GM18519 (cell line): ENCODE data around the gene PDE4D.
"Not testable (repeated sequence)": the region's sequence is repeated elsewhere in the genome, so short reads cannot be mapped to it uniquely, and the experiment has no call there.

Source experiments
- ATAC-seq: cut with Tn5 transposase; IDR thresholded peaks from one replicate; pipeline ENCODE4 v1.9.1; 2021; ENCODE audit warnings: mild to moderate bottlenecking, moderate library complexity; ENCODE audit not compliant: unreplicated experiment, low FRiP score

Gene PDE4D

DNA sequence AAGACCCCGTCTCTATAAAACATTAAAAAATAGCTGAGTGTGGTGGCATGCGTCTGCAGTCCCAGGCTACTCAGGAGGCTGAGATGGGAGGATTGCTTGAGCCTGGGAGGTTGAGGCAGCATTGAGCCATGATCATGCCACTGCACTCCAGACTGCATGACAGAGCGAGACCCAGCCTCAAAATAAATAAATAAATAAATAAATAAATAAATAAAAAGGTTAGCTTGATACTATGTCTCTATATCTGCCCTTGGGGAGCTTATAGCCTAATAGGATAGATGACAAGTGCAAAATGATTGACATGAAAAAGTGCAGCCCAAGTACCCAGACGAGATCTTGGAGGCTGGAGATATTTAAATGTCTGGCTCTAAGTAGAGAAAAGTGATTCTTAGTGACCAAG lies 122.6 kb downstream of the PDE4D start:
- ATAC-seq = no peak

DNA sequence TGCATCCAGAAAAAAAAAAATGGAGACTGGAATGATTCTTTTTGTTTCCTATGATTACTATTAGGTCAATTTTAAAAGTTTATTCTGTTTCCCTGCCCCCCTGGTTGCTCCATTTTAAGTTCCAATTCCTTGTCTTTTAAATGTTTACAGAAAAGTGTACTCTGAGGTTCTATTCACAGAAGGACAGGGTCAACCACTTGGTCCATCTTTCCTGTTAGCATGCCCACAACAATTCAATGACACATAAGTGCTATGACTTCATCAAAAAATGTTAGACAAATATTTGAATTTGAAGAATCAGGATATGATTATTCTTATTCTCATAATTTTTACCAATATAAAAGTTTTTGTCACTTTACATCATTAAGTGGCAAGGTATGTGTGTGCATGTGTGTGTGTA lies 123.7 kb downstream of the PDE4D start:
- no peak for ATAC-seq

DNA sequence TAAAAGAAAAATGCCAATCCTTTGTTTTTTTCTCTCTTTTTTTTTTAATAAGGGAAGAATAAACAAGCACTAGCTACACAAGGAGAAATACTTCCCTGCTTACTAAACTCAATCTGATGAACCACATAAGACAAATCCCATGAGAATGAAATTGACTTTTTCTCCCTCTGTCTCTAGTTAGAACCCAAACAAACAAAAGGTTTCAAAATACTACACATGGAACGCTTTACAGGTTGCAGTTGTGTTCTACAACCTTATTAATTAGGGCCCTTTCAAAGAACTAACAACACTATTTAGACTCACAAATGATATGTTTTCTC lies 124.5 kb downstream of the PDE4D start:
- ATAC-seq = no peak

DNA sequence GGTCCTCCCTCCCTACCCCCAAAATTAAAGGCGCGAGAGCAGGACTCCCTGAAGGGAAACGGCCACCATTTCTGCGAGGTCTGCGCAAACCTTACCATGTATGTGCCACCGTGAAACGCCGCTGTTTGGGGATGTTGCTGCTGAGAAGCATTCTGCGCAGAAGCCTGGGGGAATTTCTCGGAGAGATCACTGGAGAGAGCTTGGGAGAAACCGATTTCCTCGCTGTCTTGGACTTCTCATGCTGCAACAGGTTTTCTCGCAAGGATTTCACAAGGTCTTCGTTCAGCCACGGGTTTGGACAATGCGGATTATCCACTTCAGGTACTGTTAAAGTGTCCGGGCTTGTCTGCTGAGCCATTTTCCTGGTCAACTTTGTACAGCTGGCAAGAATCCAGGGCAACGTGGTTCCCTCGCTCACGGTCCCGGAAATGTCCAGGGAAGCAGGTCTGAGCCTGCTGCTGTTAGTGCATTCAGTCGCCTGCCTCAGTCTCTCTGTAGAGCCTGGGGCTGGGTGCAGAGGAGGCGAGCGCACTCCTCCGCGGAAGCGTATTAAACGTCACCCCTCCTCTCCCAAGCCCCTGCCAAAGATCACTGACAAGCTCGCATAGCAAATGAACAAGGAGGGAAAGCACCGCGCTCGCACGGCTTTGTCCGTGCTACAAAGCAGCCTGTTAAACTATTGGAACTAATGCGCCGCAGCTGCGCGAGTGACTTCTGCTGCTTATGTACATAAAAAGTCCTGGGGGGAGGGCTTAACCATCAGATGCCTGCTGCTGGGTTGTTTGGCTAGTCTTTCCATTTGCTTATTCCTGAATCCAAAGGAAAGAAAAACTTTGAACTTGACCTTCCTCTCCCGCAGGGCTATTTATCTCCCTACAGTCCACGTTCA lies 125.1 kb downstream of the PDE4D start:
- ATAC-seq = no peak

DNA sequence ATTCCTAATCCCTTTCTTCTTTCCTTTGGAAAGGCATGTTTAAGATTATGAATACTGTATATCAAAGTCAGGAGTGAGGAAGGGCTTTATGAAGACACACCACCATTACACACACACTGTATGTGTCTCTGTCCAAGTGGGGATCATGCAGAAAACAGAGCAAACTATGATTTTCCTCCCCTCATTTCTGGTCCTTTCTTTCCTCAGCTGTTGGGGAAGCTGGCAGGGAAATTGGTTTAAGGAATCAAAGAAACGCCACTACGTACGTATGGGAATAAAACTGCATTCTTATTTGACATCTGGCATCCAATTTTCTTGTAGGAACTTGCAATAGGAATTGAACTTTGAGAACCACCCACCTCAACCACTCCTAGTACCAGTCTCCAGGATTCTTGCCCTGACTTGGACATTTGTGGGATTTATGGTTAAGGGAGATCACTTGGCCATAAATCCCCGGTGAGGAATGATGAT lies 125.8 kb downstream of the PDE4D start:
- no peak for ATAC-seq

DNA sequence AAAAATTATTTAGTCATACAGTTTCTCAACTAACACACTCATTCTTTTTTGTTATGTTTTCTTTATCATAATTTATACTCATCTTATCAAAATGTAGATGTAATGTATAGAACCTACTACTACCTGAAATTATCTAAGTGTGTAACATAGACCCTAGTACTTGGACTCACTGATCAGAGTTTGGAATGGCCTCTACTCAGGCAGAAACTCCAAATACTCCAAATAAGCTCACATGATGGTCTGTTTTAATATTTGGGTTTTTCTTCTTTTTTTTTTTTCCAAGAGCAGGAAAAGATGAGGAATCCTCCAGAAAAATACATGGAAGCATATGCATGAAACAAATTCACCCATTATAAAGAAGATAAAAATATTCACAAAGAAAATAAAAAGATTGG lies 126.3 kb downstream of the PDE4D start:
- ATAC-seq = no peak

DNA sequence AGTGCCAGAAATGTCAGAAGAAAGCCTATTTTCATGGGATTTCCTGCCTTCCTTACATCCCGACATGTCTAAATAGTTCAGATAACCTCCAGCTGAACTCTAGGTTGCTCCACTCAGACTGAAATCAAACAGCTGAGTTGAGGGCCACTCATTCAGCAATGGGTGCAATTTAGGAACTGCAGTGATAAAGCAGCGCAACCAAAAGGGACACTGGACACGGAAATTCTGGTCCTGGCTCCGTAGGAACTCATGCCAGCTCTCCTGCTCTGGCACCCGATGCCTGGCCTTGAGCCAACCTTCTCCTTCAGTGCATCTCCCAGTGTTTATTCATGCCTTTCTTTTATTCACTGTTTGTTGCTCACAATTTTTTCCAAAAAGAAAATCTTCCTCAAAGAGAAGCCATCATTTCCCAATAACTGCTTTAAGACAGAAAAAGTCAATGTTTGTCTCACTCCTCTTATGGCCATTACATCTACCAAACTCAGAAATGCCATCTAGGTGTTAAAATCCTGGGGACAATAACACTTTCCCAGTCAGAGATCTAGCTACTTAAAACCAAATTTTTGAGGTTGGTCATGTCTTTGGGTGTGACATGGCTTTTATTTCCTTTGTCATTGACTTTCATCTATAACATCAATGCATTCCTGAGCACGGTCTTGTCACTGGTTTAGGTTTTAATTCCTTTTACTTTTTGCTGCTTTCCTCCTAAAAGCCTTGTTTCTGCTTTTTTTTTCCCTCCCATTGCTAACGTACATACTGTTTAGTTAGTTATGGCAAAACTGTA lies 126.9 kb downstream of the PDE4D start:
- no peak for ATAC-seq

DNA sequence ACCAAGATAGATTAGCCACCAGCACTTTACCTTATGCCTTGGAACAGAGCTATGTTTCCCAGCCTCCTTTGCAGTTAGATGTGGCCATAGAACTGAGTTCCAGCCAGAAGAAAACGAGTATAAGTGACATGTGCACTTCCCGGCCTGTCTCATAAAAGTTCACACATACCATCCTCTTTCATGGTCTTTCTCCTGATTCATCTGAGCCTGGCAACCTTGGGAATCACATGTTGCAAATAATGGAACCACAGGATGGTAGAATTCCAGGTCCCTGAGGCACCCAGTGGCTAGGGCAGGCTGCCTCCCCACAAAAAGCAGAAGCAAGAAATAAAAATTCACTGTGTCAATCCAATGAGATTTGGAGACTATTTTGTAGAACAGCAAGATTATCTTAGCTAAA lies 128.1 kb downstream of the PDE4D start:
- ATAC-seq = no peak

DNA sequence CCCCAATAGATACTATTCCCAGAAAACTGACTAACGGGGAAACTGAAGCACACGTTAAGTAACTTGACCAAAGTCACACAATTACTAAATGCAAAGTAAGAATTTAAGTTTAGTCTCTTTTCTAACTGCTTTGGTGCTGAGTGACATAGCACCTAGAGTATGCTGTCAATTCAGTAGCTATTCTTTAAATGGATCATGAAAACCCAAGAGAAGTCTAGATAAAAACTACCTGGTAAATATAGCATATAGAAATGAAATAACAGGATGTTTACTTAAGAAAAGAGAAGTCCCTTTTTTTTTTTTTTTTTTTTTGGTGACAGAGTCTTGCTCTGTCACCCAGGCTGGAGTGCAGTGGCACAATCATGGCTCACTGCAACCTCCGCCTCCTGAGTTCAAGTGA lies 129.2 kb downstream of the PDE4D start:
- no peak for ATAC-seq

DNA sequence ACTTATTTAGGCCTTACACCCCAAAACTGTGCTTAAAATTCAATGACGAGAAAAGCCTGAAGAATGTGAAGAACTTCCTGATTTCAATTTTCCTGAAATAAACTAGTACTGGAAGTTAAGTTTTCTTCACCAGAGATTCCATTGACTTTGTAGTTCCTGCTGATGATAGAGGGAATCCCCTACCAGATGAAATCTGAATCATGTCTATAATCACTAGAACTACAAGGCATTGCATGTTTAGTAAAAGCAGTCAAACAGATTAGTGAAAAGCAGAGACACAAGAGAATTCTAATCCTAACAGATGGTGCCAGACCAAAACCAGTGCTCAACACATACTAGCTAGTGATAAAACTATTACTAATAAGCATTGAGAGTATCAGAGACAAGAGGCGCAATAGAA lies 130.0 kb downstream of the PDE4D start:
- ATAC-seq = no peak

DNA sequence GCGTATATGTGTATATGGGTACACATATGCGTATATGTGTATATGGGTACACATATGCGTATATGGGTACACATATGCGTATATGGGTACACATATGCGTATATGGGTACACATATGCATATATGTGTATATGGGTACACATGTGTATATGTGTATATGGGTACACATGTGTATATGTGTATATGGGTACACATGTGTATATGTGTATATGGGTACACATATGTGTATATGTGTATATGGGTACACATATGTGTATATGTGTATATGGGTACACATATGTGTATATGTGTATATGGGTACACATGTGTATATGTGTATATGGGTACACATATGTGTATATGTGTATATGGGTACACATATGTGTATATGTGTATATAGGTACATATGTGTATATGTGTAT lies 131.3 kb downstream of the PDE4D start:
- not testable (repeated sequence) for ATAC-seq

DNA sequence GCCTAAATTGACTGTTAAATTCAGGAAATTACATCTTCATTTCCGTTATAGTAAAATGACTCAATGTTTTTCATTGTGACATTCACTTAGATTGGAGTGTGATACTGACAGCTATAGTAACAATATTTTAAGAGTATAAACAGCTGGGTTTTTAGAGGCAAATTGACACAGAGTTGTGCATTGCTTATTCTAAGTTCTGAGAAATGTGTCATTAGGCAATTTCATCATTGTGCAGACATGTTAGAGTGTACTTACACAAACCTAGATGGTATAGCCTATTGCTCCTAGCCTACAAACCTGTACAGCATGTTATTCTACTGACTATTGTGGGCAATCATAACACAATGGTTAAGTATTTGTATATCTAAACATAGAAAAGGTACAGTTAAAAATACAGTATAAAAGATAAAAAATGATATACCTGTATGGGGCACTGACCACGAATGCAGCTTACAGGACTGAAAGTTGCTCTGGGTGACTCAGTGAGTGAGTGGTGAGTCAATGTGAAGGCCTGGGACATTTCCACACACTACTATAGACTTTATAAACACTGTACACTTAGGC lies 132.7 kb downstream of the PDE4D start:
- no peak for ATAC-seq

DNA sequence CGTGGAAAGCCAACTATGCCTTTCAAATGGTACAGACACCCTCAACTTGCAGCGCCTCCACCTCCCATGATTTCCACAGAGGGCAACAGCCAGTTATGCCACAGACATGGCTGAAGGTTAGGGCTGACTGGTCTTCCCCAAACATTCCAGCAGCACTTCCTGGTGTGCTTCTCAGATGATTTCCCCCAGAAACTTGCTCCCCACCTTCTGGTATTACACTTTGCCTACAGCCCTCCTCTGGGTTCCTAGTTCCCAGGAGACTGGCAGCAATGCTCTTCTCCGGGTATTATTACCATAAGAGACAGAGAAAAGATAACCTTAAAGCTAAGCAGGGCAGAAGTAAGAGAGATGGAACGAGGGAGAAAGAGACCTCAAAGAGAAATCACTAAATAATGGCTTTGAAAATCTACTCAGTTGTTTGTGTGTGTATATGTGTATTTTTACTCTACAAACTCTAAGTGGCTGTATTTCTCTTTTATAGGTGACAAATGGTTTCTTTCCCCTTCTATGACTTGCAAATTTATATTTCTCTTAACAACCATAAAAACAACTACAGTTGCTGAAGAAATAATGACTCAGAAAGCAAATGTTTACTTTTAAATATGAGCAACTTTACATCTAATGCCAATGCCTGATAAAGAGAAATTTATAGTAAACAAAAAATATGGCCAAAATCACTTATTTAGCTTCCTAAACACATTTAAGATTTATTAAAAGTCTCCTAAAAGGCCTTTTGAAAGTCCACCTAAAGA lies 133.8 kb downstream of the PDE4D start:
- ATAC-seq = no peak

DNA sequence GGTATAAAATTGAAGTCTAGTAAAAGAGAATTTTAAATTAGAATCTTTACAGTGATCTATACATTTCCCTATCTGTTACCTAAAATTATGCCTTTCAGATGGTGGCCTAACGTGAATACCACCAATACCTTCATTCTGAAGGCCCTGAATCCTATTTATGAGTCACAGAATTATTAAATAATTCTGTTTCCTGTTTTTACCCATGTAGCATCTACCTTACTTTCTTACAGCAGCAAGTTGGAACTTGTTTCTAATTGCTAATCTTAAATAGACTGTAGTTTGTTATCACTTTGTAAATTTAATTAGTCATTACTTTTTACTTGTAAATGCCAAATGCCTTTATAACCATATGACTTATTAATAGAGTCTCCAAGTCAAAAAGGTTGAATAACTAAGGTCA lies 135.0 kb downstream of the PDE4D start:
- no peak for ATAC-seq

DNA sequence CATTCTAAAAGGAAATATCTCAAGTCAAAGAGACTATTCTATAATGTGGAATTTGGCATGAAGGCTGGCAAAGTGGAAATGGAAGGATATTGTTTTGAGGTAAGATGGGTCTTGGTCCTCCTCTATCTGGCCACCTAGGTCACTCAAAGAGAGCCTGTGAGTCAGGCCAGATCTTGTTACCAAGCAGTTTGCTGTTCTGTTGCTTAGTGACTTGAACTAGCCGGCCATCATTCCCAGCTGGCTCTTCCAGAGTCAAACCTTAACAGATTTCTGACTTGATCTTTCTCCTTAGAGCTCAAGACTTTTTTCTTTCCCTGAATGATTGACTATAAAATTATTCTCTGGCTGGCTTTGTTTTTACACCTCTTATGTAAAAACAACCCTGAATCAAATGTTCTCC lies 136.1 kb downstream of the PDE4D start:
- ATAC-seq = no peak

DNA sequence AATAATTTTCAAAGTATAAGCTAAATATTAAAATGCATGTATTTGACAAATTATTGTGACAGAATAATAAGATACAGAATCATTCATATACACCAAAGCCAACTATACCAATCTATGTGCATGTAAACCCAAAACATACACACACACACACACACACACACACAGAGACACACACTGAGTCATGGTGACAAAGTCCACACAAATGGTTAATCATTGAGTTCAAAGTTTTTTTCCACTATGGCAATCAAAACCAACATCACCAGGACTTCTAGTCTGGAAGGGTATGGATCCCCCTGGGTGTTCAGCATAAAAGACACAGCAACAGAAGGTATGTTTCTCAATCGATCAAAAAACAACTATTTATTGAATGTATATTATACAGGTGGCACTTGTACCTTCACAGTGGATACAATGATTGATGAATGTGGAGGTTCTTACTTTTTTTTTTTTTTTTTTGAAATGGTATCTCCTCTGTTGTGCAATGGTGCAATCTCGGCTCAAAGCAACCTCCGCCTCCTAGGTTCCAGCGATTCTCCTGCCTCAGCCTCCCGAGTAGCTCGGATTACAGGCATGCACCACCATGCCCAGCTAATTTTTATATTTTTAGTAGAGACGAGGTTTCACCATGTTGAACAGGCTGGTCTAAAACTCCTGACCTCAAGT lies 137.0 kb downstream of the PDE4D start:
- ATAC-seq = no peak

DNA sequence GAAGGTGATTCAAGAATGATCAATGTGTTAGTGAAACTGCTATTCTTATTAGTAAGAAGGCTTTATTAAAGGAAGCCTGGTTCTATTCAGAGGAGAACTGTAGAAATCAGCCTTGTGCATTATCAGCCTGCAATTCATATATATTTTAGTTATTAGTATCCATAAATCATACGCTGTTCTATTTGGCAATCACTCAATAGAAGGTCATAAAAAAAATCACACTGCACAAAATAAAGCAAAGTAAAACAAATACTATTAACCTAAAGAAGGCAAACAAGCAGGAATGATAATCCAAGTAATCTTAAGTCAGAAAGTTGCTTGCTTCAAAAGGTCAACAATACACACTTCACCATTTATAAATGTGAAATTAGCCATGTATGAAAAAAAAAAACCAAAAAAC lies 138.1 kb downstream of the PDE4D start:
- no peak for ATAC-seq

DNA sequence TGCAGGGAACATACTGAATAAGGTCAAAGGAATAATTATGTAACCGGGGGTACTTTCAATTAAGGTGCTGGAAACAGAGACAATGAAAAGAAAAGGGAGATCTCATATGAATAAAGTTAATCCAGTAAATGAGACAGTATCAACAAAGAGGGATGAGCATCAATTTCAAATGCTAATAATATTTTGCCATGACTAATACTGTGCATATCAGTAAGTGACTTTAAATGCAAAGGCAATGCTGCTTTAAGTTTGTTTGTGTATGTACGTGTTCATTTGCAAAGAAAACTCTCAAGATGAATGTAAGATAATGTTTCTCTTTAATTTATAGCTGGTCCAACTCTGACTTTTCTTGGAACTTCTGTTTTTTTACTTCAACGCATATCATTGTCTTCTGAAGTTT lies 139.9 kb downstream of the PDE4D start:
- ATAC-seq = no peak

DNA sequence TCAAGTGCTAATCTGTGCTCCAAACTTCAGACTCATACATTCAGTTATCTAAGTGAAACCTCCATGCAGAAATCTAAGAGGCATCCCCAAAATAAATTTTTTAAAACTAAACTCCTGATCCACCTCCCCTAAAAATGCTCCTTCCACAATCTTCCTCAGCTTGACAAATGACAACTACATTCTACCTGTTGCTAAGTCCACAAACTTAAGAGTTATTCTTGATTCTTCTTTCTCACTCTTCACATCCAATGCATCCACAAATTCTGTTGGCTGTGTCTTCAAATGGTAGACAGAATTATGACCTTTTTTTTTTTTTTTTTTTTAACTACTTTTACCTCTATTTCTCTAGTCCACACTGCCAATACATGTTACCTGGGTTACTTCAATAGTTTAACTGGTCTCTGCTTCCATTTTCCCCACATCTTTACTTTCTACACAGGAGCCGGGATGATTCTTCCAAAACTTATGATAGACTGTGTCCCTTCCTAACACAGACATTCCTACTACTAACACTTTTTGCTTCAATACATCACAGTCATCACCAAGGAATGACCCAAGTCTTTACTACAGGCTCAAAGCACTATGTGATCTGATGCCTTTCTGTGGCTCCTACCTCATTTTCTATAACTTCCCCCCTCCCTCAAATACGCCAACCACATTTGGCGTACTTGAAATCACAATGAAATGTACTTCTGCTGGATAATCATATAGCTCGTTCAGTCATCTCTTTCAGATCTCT lies 143.6 kb downstream of the PDE4D start:
- no peak for ATAC-seq
